Measurements from ENCODE around the gene ZNF804B. TPM values are rescaled to one million over a fixed set of nuclear protein-coding genes. Genes with fewer than 3 reads are reported as not detected.

Gene ZNF804B
- total RNA-seq, 1 experiment from 2014 or later, result not detected

- no peak for DNase-seq (ENCODE audit: extremely low read depth, low read depth)
Observed at GRCh38 chr7:89246196-89246595, 486.7 kb downstream of the ZNF804B start.

- DNase-seq (ENCODE audit: extremely low read depth, low read depth), result no peak
Observed at GRCh38 chr7:89247207-89247606, 487.7 kb downstream of the ZNF804B start.

DNA sequence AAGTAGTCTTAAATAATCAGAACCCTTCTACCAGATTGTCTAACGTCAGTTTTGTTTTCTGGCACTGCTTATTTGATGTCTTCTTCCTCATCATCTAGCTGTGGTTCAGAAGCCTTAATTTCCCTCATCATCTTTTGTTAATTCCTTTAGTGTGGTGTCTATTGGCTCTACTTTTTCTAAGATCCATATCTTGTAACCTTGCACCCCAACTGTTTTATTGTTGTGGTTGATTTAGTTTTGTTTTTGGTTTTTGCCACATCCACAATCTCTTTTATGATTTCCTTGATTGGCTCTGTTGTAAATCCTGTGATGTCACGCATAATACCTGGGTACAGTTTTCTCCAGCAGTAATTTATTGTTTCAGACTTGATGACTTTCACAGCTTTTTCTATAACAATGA is 499.6 kb downstream of the ZNF804B start:
- no peak for DNase-seq (ENCODE audit: extremely low read depth, low read depth)

DNA sequence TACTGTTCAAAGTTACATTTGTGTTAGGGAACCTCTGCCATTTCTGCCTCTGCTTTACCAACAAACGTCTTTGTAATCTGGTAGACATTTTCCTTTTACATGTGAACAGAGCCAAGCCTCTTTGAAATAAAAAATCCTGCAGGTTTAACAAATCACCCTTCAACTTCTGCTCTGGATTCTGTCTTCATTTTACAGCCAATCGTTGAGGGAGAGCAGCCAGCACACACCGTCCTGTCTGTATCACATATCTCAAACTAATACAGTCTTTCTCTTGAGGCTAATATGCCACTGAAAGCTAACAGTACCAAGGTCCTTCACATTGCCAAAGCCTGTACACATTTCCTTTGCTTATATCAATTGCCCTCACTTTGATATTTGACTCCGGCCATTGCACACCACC is 504.6 kb downstream of the ZNF804B start:
- no peak for DNase-seq (ENCODE audit: extremely low read depth, low read depth)

GRCh38 chr7:89265631-89266030 is 506.1 kb downstream of the ZNF804B start:
- DNase-seq (ENCODE audit: extremely low read depth, low read depth), result no peak

DNA sequence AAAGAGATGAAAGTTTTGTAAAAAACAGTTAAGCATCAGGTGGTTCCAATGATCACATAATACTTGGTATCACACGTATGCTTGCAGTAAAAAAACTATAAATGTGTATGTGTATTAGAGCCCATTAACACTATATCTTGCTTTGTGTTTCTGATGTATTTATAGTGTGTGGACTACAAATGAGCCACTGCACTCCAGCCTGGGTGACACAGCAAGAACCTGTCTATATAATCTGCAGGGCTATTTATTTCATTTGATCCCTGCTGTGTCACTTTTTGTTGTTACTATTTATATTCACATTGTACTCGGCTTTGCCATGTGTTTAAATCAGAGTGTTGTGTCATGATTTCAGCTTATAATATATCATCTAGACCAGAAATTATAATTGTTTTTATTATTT is 523.8 kb downstream of the ZNF804B start:
- DNase-seq (ENCODE audit: extremely low read depth, low read depth), result no peak

DNA sequence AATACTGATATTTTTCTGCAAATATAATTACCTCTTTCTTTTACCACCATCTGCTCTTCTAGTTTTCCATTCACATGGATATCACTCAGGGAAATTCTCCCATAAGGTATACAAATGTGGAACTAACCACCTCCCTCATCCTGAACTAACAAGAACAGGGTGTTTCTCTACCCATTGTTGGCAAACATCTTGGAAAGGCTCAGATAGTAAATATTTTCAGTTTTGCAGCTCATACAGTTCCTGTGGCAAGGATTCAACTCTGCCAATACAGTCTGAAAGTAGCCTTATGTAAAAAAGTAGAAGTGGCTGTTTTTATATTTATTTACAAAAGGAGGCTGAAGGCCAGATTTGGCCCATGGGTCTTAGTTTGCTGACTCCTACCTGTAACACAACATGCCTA is 549.0 kb downstream of the ZNF804B start:
- no peak for DNase-seq (ENCODE audit: extremely low read depth, low read depth)

DNA sequence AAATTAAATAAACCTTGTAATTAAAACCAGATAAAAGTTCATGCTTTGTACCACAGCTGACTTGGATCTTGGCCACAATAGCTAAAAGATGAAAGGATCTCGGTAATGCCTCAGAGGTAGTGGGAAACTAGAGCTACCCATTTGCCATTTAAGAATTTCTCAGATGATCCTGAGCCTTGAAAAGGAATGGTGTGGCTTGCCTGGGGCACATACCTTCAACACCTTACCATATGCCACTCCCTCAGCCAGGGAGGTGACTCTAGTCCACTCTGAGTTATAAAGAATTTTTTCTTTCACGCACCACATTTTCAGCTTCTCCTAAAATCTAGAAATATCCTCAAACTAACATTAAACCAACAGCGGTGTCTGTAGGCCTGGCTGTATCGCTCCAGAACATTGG is 552.4 kb downstream of the ZNF804B start:
- no peak for DNase-seq (ENCODE audit: extremely low read depth, low read depth)

GRCh38 chr7:89312551-89312950 is 553.1 kb downstream of the ZNF804B start:
- DNase-seq (ENCODE audit: extremely low read depth, low read depth), result no peak

- DNase-seq (ENCODE audit: extremely low read depth, low read depth), result no peak
Observed at GRCh38 chr7:89316584-89317251, 557.2 kb downstream of the ZNF804B start.

- DNase-seq (ENCODE audit: extremely low read depth, low read depth), result no peak
Observed at GRCh38 chr7:89332026-89332425, 572.5 kb downstream of the ZNF804B start.

- no peak for DNase-seq (ENCODE audit: extremely low read depth, low read depth)
Observed at GRCh38 chr7:89334797-89335196, 575.3 kb downstream of the ZNF804B start.

- DNase-seq (ENCODE audit: extremely low read depth, low read depth), result no peak
Observed at GRCh38 chr7:89335490-89335889, 576.0 kb downstream of the ZNF804B start.

- no peak for DNase-seq (ENCODE audit: extremely low read depth, low read depth)
Observed at GRCh38 chr7:89336121-89336520, 576.6 kb downstream of the ZNF804B start.

- DNase-seq (ENCODE audit: extremely low read depth, low read depth), result no peak
Observed at GRCh38 chr7:89339748-89340147, 580.2 kb downstream of the ZNF804B start.

GRCh38 chr7:89357121-89357520 is 597.6 kb downstream of the ZNF804B start:
- DNase-seq (ENCODE audit: extremely low read depth, low read depth), result no peak

- no peak for DNase-seq (ENCODE audit: extremely low read depth, low read depth)
Observed at GRCh38 chr7:89377219-89377618, 617.7 kb downstream of the ZNF804B start.

DNA sequence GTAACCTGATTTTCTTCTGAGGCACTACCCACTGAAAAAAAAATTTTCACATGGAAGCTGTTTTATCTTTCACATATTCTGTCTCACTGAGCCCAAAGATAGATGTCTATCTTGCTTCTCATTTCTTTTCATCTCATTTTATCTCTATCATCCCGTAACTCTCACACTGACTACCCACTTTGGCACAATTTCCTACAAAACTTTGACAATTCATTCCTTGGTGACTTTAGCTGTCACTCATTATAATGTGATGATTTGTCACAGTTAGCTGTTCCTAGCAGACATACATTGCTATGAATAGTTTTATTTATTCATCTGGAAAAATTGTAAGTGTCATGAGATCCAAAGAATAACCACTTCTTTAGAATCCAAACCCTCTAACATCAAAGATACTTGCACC is 625.9 kb downstream of the ZNF804B start:
- DNase-seq (ENCODE audit: extremely low read depth, low read depth), result no peak

Small RNA genes lying within 50 kb of the gene (small RNA-seq; reads per million reads assigned to genes)
- 0 reads per million in 2 experiments for gene AC002127.1

Other genes with a start within 250 kb of the ZNF804B start
- gene TEX47, start 36.0 kb downstream of the ZNF804B start, total RNA-seq (2014; rRNA removed; shearing (Covaris generic)), result not detected in 2 replicates

Measured in NCI-H460 (cell line).